ENCODE results near the gene SFT2D1. TPM values are rescaled to one million over a fixed set of nuclear protein-coding genes. Genes with fewer than 3 reads are reported as not detected.

Gene SFT2D1
- total RNA-seq, 2 donors from 2014 or later, result 11.5 to 28.0 TPM

- Histone ChIP-seq H3K9me3 (no peaks in the 10 kb centered on the region), H3K36me3 (replicated peaks in 1 of 2; ENCODE audit: insufficient read depth in 1 of 2, low read depth in 2 of 2) (peaks cover 0 to 7% of the 10 kb centered on the region in 2 donors), H3K27ac (no peak overlapping the region), H3K4me1 (no peaks in the 10 kb centered on the region), H3K27me3 (no peaks in the 10 kb centered on the region), H3K4me3 (no peak overlapping the region)
- TF ChIP-seq CTCF (IDR thresholded peaks at IDR 0.05), result no peak
- ATAC-seq (no peak), DNase-seq (no peak)
- intact Hi-C loops (cut with DNase I), result no loop called here
- WGBS, 2 donors, result 72 to 82% methylated on average over 8 of the region's 8 CpGs
Measured at GRCh38 chr6:166360243-166361076, 18.1 kb upstream of the SFT2D1 start.

- no peak for ATAC-seq
- Histone ChIP-seq H3K27ac (no peak overlapping the region), H3K27me3 (no peaks in the 10 kb centered on the region), H3K4me3 (no peak overlapping the region), H3K36me3 (replicated peaks in 1 of 2; ENCODE audit: insufficient read depth in 1 of 2, low read depth in 2 of 2) (no peaks in the 10 kb centered on the region), H3K9me3 (no peaks in the 10 kb centered on the region), H3K4me1 (peaks cover 6% of the 10 kb centered on the region)
- 68 to 78% methylated on average over 5 of the region's 5 CpGs for WGBS, 2 donors
- DNase-seq, result no peak
- intact Hi-C loops (cut with DNase I), result no loop called here
- no peak for TF ChIP-seq POLR2A (IDR thresholded peaks at IDR 0.05)
- no peak for TF ChIP-seq CTCF (IDR thresholded peaks at IDR 0.05)
Measured at GRCh38 chr6:166355552-166355951, 13.2 kb upstream of the SFT2D1 start.

- Histone ChIP-seq H3K9me3 (no peaks in the 10 kb centered on the region), H3K4me1 (peaks cover 6% of the 10 kb centered on the region), H3K4me3 (no peak overlapping the region), H3K27ac (no peak overlapping the region), H3K27me3 (no peaks in the 10 kb centered on the region), H3K36me3 (replicated peaks in 1 of 2; ENCODE audit: insufficient read depth in 1 of 2, low read depth in 2 of 2) (no peaks in the 10 kb centered on the region)
- intact Hi-C loops (cut with DNase I), result no loop called here
- DNase-seq (no peak), ATAC-seq (no peak)
- TF ChIP-seq CTCF (IDR thresholded peaks at IDR 0.05), result no peak
- no peak for TF ChIP-seq POLR2A (IDR thresholded peaks at IDR 0.05)
- 91 to 99% methylated on average over 4 of the region's 4 CpGs for WGBS, 2 donors
Measured at GRCh38 chr6:166354965-166355364, 12.6 kb upstream of the SFT2D1 start.

- ATAC-seq, result no peak
- H3K4me1 ChIP-seq, result peaks cover 6% of the 10 kb centered on the region
- DNase-seq, result no peak
- intact Hi-C loops (cut with DNase I), result no loop called here
- H3K27me3 ChIP-seq, result no peaks in the 10 kb centered on the region
- WGBS, 2 donors, result 63 to 74% methylated on average over 3 to 4 of the region's 4 CpGs
- H3K9me3 ChIP-seq, result no peaks in the 10 kb centered on the region
- no peaks in the 10 kb centered on the region for H3K36me3 ChIP-seq (replicated peaks in 1 of 2; ENCODE audit: insufficient read depth in 1 of 2, low read depth in 2 of 2)
- no peak overlapping the region for H3K27ac ChIP-seq
- H3K4me3 ChIP-seq, result no peak overlapping the region
- no peak for TF ChIP-seq POLR2A (IDR thresholded peaks at IDR 0.05)
- no peak for TF ChIP-seq CTCF (IDR thresholded peaks at IDR 0.05)
Measured at GRCh38 chr6:166354143-166354542, 11.8 kb upstream of the SFT2D1 start.

GRCh38 chr6:166353507-166353906 lies 11.2 kb upstream of the SFT2D1 start:
- ATAC-seq (no peak), DNase-seq (no peak)
- 54 to 65% methylated on average over 1 of the region's 1 CpG for WGBS, 2 donors
- H3K9me3 ChIP-seq, result no peaks in the 10 kb centered on the region
- no peak overlapping the region for H3K4me3 ChIP-seq
- TF ChIP-seq POLR2A (IDR thresholded peaks at IDR 0.05), result no peak
- TF ChIP-seq CTCF (IDR thresholded peaks at IDR 0.05), result no peak
- H3K27ac ChIP-seq, result no peak overlapping the region
- peaks cover 6% of the 10 kb centered on the region for H3K4me1 ChIP-seq
- H3K27me3 ChIP-seq, result no peaks in the 10 kb centered on the region
- intact Hi-C loops (cut with DNase I), result no loop called here
- H3K36me3 ChIP-seq (replicated peaks in 1 of 2; ENCODE audit: insufficient read depth in 1 of 2, low read depth in 2 of 2), result no peaks in the 10 kb centered on the region

Data from body of pancreas (tissue), 4 donors.